ENCODE results near the gene AGTPBP1.

DNA sequence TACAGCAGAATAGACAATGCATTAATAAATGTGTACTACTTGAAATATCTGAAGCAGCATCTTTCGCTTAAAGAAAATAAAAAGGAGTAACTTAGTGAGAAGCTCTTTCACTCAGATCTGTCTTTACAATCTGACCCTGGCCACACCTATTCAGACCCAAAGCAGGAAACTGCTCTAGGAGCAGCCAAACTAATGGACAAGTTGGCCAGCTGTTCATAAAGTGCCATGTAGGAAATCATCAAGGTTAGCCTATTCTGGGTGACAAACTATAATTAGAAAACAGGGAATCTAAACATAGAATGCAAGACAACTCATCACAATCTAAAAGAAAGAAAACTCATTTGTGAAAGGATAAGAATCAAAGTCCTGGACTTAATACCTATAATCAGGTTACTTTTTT lies 101.3 kb downstream of the AGTPBP1 start:
- TF ChIP-seq CTCF (IDR thresholded peaks at IDR 0.05 in 2 of 3, conservative IDR thresholded peaks at IDR 0.05 in 1 of 3; ENCODE audit: insufficient read depth in 2 of 3, low read depth in 1 of 3, low read length in 3 of 3) (no peak), SOX6 (IDR thresholded peaks at IDR 0.05) (no peak), BRCA1 (IDR thresholded peaks at IDR 0.05) (no peak), BRCA1 (CRISPR knock-in tag; IDR thresholded peaks at IDR 0.05) (no peak), EZH2 (IDR thresholded peaks at IDR 0.05; ENCODE audit: borderline replicate concordance, low read depth, low read length) (no peak), PTTG1 (tag; IDR thresholded peaks at IDR 0.05; ENCODE audit: low read depth) (no peak), USF2 (CRISPR knock-in tag; IDR thresholded peaks at IDR 0.05) (no peak), FOXP1 (CRISPR knock-in tag; IDR thresholded peaks at IDR 0.05) (no peak), POLR2AphosphoS5 (IDR thresholded peaks at IDR 0.05; ENCODE audit: control insufficient read depth, insufficient read depth, low read depth, low read length) (no peak), RFX5 (IDR thresholded peaks at IDR 0.05; ENCODE audit: low read depth, low read length) (no peak), KLF16 (IDR thresholded peaks at IDR 0.05) (no peak), POLR2A (conservative IDR thresholded peaks at IDR 0.05) (no peak), GABPB1 (CRISPR knock-in tag; IDR thresholded peaks at IDR 0.05) (no peak)
- TF ChIP-seq, protein P1, sequence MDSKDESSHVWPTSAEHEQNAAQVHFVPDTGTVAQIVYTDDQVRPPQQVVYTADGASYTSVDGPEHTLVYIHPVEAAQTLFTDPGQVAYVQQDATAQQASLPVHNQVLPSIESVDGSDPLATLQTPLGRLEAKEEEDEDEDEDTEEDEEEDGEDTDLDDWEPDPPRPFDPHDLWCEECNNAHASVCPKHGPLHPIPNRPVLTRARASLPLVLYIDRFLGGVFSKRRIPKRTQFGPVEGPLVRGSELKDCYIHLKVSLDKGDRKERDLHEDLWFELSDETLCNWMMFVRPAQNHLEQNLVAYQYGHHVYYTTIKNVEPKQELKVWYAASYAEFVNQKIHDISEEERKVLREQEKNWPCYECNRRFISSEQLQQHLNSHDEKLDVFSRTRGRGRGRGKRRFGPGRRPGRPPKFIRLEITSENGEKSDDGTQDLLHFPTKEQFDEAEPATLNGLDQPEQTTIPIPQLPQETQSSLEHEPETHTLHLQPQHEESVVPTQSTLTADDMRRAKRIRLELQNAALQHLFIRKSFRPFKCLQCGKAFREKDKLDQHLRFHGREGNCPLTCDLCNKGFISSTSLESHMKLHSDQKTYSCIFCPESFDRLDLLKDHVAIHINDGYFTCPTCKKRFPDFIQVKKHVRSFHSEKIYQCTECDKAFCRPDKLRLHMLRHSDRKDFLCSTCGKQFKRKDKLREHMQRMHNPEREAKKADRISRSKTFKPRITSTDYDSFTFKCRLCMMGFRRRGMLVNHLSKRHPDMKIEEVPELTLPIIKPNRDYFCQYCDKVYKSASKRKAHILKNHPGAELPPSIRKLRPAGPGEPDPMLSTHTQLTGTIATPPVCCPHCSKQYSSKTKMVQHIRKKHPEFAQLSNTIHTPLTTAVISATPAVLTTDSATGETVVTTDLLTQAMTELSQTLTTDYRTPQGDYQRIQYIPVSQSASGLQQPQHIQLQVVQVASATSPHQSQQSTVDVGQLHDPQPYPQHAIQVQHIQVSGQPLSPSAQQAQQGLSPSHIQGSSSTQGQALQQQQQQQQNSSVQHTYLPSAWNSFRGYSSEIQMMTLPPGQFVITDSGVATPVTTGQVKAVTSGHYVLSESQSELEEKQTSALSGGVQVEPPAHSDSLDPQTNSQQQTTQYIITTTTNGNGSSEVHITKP (IDR thresholded peaks at IDR 0.05; ENCODE audit: partially characterized antibody): no peak

Data from K562 (cell line).